Measurements from ENCODE around the gene OSBPL10. TPM values are rescaled to one million over a fixed set of nuclear protein-coding genes. Genes with fewer than 3 reads are reported as not detected.

The OSBPL10 gene
- polyA plus RNA-seq, 1 donor from 2014 or later = 2.0 TPM

DNA sequence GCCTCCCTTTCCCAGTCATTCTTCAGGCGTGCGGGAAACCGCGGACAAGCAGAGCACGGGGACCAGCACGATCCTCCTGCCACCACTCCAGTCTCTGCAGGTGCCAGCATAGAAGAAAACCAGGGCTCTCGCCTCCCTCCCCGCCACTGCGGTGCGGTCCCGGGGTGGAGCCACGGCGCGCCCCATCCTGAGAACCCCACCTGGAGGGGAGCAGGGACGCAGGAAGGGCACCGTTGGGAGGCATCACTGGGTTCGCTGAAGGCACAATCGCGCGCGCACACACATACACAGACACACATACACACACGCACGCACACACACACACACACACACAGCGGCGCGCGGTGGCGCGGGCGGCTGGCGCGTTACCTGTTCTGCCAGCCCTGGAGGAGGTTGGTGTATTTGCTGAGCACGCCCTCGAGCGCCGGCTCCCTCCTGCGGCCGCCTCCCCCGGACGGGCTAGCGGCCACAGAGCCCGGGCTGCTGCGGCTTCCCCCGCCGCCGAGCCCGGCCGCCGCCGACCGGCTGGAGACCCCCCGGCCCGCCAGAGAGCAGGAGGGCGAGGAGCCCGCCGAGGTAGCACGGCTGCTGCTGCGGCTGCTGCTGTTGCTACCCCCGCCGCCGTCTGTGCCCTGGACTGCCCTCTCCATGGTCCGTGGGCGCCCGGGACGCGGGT, 394 bp downstream of the OSBPL10 start:
- peak; percentile 38 for TF ChIP-seq EP300 (conservative IDR thresholded peaks at IDR 0.05; ENCODE audit: poor library complexity, severe bottlenecking)
- TF ChIP-seq, protein P1, sequence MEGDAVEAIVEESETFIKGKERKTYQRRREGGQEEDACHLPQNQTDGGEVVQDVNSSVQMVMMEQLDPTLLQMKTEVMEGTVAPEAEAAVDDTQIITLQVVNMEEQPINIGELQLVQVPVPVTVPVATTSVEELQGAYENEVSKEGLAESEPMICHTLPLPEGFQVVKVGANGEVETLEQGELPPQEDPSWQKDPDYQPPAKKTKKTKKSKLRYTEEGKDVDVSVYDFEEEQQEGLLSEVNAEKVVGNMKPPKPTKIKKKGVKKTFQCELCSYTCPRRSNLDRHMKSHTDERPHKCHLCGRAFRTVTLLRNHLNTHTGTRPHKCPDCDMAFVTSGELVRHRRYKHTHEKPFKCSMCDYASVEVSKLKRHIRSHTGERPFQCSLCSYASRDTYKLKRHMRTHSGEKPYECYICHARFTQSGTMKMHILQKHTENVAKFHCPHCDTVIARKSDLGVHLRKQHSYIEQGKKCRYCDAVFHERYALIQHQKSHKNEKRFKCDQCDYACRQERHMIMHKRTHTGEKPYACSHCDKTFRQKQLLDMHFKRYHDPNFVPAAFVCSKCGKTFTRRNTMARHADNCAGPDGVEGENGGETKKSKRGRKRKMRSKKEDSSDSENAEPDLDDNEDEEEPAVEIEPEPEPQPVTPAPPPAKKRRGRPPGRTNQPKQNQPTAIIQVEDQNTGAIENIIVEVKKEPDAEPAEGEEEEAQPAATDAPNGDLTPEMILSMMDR (IDR thresholded peaks at IDR 0.05; ENCODE audit: poor library complexity, severe bottlenecking) = peak; percentile 44
- peak; percentile 53 for TF ChIP-seq RAD21 (conservative IDR thresholded peaks at IDR 0.05)
- no peak for TF ChIP-seq EZH2 (IDR thresholded peaks at IDR 0.05; ENCODE audit: borderline replicate concordance, insufficient read depth, low read length, poor library complexity, severe bottlenecking)
- TF ChIP-seq MXI1 (conservative IDR thresholded peaks at IDR 0.05; ENCODE audit: poor library complexity, severe bottlenecking) = peak; percentile 69
- TF ChIP-seq POLR2AphosphoS5 (IDR thresholded peaks at IDR 0.05) = peak; percentile 66
- TF ChIP-seq SMC3 (conservative IDR thresholded peaks at IDR 0.05; ENCODE audit: poor library complexity) = peak; percentile 61
- TF ChIP-seq TAF1 (IDR thresholded peaks at IDR 0.05; ENCODE audit: low read depth) = no peak
- TF ChIP-seq, protein P2, sequence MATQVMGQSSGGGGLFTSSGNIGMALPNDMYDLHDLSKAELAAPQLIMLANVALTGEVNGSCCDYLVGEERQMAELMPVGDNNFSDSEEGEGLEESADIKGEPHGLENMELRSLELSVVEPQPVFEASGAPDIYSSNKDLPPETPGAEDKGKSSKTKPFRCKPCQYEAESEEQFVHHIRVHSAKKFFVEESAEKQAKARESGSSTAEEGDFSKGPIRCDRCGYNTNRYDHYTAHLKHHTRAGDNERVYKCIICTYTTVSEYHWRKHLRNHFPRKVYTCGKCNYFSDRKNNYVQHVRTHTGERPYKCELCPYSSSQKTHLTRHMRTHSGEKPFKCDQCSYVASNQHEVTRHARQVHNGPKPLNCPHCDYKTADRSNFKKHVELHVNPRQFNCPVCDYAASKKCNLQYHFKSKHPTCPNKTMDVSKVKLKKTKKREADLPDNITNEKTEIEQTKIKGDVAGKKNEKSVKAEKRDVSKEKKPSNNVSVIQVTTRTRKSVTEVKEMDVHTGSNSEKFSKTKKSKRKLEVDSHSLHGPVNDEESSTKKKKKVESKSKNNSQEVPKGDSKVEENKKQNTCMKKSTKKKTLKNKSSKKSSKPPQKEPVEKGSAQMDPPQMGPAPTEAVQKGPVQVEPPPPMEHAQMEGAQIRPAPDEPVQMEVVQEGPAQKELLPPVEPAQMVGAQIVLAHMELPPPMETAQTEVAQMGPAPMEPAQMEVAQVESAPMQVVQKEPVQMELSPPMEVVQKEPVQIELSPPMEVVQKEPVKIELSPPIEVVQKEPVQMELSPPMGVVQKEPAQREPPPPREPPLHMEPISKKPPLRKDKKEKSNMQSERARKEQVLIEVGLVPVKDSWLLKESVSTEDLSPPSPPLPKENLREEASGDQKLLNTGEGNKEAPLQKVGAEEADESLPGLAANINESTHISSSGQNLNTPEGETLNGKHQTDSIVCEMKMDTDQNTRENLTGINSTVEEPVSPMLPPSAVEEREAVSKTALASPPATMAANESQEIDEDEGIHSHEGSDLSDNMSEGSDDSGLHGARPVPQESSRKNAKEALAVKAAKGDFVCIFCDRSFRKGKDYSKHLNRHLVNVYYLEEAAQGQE (IDR thresholded peaks at IDR 0.05; ENCODE audit: borderline replicate concordance) = no peak
- peak overlapping the region; percentile 65 for H3K9ac ChIP-seq (ENCODE audit: low read length)
- H3K9me3 ChIP-seq (ENCODE audit: low read length) = no peaks in the 10 kb centered on the region
- H4K20me1 ChIP-seq (ENCODE audit: insufficient read depth) = no peaks in the 10 kb centered on the region
- H3K27me3 ChIP-seq (ENCODE audit: insufficient read depth, low read depth, low read length) = peaks cover 29% of the 10 kb centered on the region
- H3K4me3 ChIP-seq (ENCODE audit: low read length) = peak overlapping the region; percentile 88
- peak overlapping the region; percentile 72 for H3K4me2 ChIP-seq (ENCODE audit: low read length)
- no peaks in the 10 kb centered on the region for H3K36me3 ChIP-seq (ENCODE audit: insufficient read depth, low read length)
- peak overlapping the region; percentile 43 for H2AFZ ChIP-seq (ENCODE audit: low read depth, low read length)
- H3F3A ChIP-seq (ENCODE audit: insufficient read depth, low read length, poor library complexity, severe bottlenecking) = no peaks in the 10 kb centered on the region
- no peaks in the 10 kb centered on the region for H3K79me2 ChIP-seq (replicated peaks; ENCODE audit: insufficient read depth, low read length)
- H3K27ac ChIP-seq (ENCODE audit: low read length) = no peak overlapping the region
- no peaks in the 10 kb centered on the region for H3K9me2 ChIP-seq (ENCODE audit: insufficient read depth, low read length)

DNA sequence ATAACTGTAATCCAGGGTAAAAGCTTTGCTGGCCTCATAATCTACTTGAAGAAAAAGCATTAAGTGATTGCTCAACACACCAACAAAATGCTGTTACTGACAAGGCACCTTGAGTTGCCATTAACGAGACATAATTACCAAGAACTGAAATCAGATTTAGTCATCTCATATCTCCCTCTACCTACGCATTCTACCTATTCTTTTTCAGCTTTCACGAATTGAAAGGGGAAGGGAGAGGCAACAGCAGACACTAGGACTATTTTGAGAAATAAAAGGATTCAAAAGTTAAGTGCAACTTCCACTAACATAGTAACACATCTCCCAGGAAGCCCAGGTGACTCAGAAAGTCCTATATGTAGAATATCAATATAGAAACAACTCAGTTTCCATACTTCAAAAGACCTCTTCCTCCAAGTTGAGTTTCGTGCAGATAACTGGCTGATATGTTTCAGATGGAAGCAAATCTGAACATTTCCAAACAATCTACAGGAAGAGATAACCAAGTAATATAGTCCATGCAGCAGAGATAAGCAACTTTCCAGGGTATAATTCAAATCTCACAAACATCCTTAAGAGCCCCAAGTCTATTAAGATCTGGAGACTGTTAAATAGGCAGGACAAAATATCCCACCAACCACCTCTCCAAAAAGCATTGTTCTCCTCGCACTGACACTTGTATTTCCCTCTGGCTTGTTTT, 1.9 kb downstream of the OSBPL10 start:
- H4K20me1 ChIP-seq (ENCODE audit: insufficient read depth) = no peaks in the 10 kb centered on the region
- no peaks in the 10 kb centered on the region for H3K36me3 ChIP-seq (ENCODE audit: insufficient read depth, low read length)
- no peaks in the 10 kb centered on the region for H3K9me3 ChIP-seq (ENCODE audit: low read length)
- H3K27me3 ChIP-seq (ENCODE audit: insufficient read depth, low read depth, low read length) = peaks cover 29% of the 10 kb centered on the region
- no peak overlapping the region for H3K27ac ChIP-seq (ENCODE audit: low read length)
- H3K9me2 ChIP-seq (ENCODE audit: insufficient read depth, low read length) = no peaks in the 10 kb centered on the region
- no peak overlapping the region for H3K4me2 ChIP-seq (ENCODE audit: low read length)
- H3K4me3 ChIP-seq (ENCODE audit: low read length) = no peak overlapping the region
- no peak overlapping the region for H2AFZ ChIP-seq (ENCODE audit: low read depth, low read length)
- no peak overlapping the region for H3K9ac ChIP-seq (ENCODE audit: low read length)
- TF ChIP-seq EZH2 (IDR thresholded peaks at IDR 0.05; ENCODE audit: borderline replicate concordance, insufficient read depth, low read length, poor library complexity, severe bottlenecking) (no peak), SMC3 (conservative IDR thresholded peaks at IDR 0.05; ENCODE audit: poor library complexity) (no peak), MXI1 (conservative IDR thresholded peaks at IDR 0.05; ENCODE audit: poor library complexity, severe bottlenecking) (no peak)
- TF ChIP-seq, protein P1 (IDR thresholded peaks at IDR 0.05; ENCODE audit: poor library complexity, severe bottlenecking) = no peak
- H3F3A ChIP-seq (ENCODE audit: insufficient read depth, low read length, poor library complexity, severe bottlenecking) = no peaks in the 10 kb centered on the region
- no peaks in the 10 kb centered on the region for H3K79me2 ChIP-seq (replicated peaks; ENCODE audit: insufficient read depth, low read length)

All from neural cell (in vitro differentiated cells).